Breast epithelium (tissue), 3 donors: ENCODE results near the gene FAM120C.

Experiments
- POLR2A ChIP-seq: fragments of 450-650 bp; IDR thresholded peaks from one replicate; pipeline ENCODE4 v1.6.1; 2016; ENCODE audit warnings: antibody characterized with exemption, mild to moderate bottlenecking, moderate library complexity
- POLR2AphosphoS5 ChIP-seq, 3 donors: sonication (generic); formaldehyde crosslinking; IDR thresholded peaks; one replicate each; pipeline ENCODE4 v1.6.1; 2017; ENCODE audit warnings: antibody characterized with exemption in 3 of 3
- TF ChIP-seq, protein P1 (sequence below), 3 donors: fragments of 450-650 bp; IDR thresholded peaks; one replicate each; pipeline ENCODE4 v1.5.1; 2016 to 2017; ENCODE audit warnings: antibody characterized with exemption in 3 of 3, mild to moderate bottlenecking in 3 of 3, moderate library complexity in 3 of 3

DNA sequence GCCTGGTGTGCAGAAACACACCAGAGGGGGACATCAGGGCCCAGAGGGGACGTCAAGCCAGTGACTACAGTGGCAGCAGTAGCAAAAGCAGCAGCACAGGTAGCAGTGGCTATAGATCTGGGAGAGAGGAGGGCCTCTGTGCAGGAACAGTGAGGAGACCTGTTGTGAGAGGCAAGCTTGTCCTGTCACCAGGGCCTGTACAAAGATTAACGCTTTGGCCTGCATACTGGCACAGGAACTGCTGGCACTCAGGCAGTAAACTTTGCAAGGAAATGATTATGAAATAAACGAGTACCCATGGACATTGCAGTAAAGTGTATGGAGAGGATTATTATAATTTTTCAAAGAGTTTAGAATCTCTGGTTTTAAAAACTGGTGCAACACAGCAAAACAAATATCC is 133.3 kb downstream of the FAM120C start:
- TF ChIP-seq, protein P1, sequence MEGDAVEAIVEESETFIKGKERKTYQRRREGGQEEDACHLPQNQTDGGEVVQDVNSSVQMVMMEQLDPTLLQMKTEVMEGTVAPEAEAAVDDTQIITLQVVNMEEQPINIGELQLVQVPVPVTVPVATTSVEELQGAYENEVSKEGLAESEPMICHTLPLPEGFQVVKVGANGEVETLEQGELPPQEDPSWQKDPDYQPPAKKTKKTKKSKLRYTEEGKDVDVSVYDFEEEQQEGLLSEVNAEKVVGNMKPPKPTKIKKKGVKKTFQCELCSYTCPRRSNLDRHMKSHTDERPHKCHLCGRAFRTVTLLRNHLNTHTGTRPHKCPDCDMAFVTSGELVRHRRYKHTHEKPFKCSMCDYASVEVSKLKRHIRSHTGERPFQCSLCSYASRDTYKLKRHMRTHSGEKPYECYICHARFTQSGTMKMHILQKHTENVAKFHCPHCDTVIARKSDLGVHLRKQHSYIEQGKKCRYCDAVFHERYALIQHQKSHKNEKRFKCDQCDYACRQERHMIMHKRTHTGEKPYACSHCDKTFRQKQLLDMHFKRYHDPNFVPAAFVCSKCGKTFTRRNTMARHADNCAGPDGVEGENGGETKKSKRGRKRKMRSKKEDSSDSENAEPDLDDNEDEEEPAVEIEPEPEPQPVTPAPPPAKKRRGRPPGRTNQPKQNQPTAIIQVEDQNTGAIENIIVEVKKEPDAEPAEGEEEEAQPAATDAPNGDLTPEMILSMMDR (IDR thresholded peaks at IDR 0.05): no peak
- TF ChIP-seq POLR2A (no peak), POLR2AphosphoS5 (IDR thresholded peaks at IDR 0.05) (no peak)
